K562 (cell line): ENCODE results near the gene PREB. TPM values are rescaled to one million over a fixed set of nuclear protein-coding genes. Genes with fewer than 3 reads are reported as not detected.

Experiments used
- CHD1 ChIP-seq: fragments of 200-600 bp; sonication (generic); IDR thresholded peaks from one replicate; pipeline ENCODE4 v1.6.1; 2012; ENCODE audit warnings: mild to moderate bottlenecking, moderate library complexity, low read length, inconsistent platforms
- ETS1 ChIP-seq: conservative IDR thresholded peaks from 2 replicates; pipeline ENCODE4 v1.6.1; 2011; ENCODE audit warnings: low read depth, mild to moderate bottlenecking, low read length; ENCODE audit not compliant: control insufficient read depth
- JUN ChIP-seq, 2 experiments: sonication (generic) in 1 of 2; formaldehyde crosslinking in 1 of 2; IDR thresholded peaks; 2 replicates each; pipeline versions ENCODE4 v1.6.1 to v1.8.0; 2012 to 2022; ENCODE audit warnings: borderline replicate concordance in 2 of 2, mild to moderate bottlenecking in 2 of 2, improper control_type of control experiment in 1 of 2, low read depth in 1 of 2, low read length in 1 of 2, missing genetic modification reagents in 1 of 2
- NFXL1 ChIP-seq: fragments of 450-650 bp; formaldehyde crosslinking; IDR thresholded peaks from 2 replicates; pipeline ENCODE4 v1.4.0; 2021; ENCODE audit warnings: mild to moderate bottlenecking
- NFYB ChIP-seq: IDR thresholded peaks from 2 replicates; pipeline ENCODE4 v1.6.1; 2011; ENCODE audit warnings: mild to moderate bottlenecking, moderate library complexity; ENCODE audit not compliant: insufficient read length; ENCODE audit errors: extremely low read depth
- PML ChIP-seq: IDR thresholded peaks from 2 replicates; pipeline ENCODE4 v1.6.1; 2012; ENCODE audit warnings: low read length, inconsistent platforms
- POLR3G ChIP-seq: IDR thresholded peaks from 2 replicates; pipeline ENCODE4 v1.6.1; 2011; ENCODE audit not compliant: insufficient read length, insufficient replicate concordance; ENCODE audit errors: extremely low read depth
- RAD21 ChIP-seq, 2 experiments: fragments of 250-450 bp in 1 of 2; fragments of 450-650 bp in 1 of 2; sonication (Bioruptor Pico) in 1 of 2; formaldehyde crosslinking in 1 of 2; IDR thresholded peaks in 1 of 2; conservative IDR thresholded peaks in 1 of 2; 2 replicates each; pipeline versions ENCODE4 v1.4.0 to v1.8.0; 2020 to 2022; ENCODE audit warnings: mild to moderate bottlenecking in 2 of 2, moderate library complexity in 1 of 2
- RBFOX2 ChIP-seq: fragments of 200-400 bp; formaldehyde crosslinking; IDR thresholded peaks from 2 replicates; pipeline ENCODE4 v1.6.1; 2017; ENCODE audit warnings: low read depth, mild to moderate bottlenecking, low read length, moderate library complexity
- ZNF133 ChIP-seq: fragments of 250-450 bp; sonication (Bioruptor Pico); IDR thresholded peaks from 2 replicates; pipeline ENCODE4 v1.4.0; 2020; ENCODE audit warnings: mild to moderate bottlenecking
- ZNF311 ChIP-seq: fragments of 250-450 bp; sonication (Bioruptor Pico); IDR thresholded peaks from 2 replicates; pipeline ENCODE4 v1.4.0; 2020; ENCODE audit warnings: mild to moderate bottlenecking, moderate library complexity
- ZNF695 ChIP-seq: fragments of 450-650 bp; formaldehyde crosslinking; IDR thresholded peaks from 2 replicates; pipeline ENCODE4 v1.4.0; 2020; ENCODE audit warnings: mild to moderate bottlenecking, moderate library complexity
- ZNF76 ChIP-seq: fragments of 250-450 bp; sonication (Bioruptor Pico); IDR thresholded peaks from 2 replicates; pipeline ENCODE4 v1.4.0; 2020; ENCODE audit warnings: mild to moderate bottlenecking, moderate library complexity, borderline replicate concordance
- polyA plus RNA-seq, 8 experiments: library from polyadenylated mRNA; depleted of rRNA in 4 of 8; stranded (reverse) in 5 of 8; unstranded in 3 of 8; fragments of >200 nt; fragmentation: Nextera tagmentation in 2 of 8; fragmentation: Illumina TruSeq in 1 of 8; extraction: Ambion mirVana in 2 of 8; extraction: Trizol in 1 of 8; gene quantifications; 2 replicates each; pipeline versions ENCODE4 v1.2.1 to v1.2.3, GENCODE V29; 2011 to 2014; ENCODE audit warnings: inconsistent platforms in 1 of 8, missing spikeins in 1 of 8
- total RNA-seq, 7 experiments: library from RNA; depleted of rRNA in 6 of 7; stranded (reverse); fragments of >200 nt in 6 of 7; fragmentation: Illumina TruSeq in 2 of 7; extraction: Trizol in 2 of 7; gene quantifications; 2 replicates each; pipeline versions ENCODE4 v1.2.1 to v1.2.3, GENCODE V29; 2011 to 2021; ENCODE audit warnings: low replicate concordance in 1 of 7
- TF ChIP-seq, protein P1 (sequence below): fragments of 250-450 bp; sonication (Bioruptor Pico); IDR thresholded peaks from 2 replicates; pipeline ENCODE4 v1.8.0; 2021; ENCODE audit warnings: mild to moderate bottlenecking, moderate library complexity
- TF ChIP-seq, protein P2 (sequence below): fragments of 450-650 bp; IDR thresholded peaks from 2 replicates; pipeline ENCODE4 v1.6.1; 2016
- TF ChIP-seq, protein P3 (sequence below): sonication (generic); formaldehyde crosslinking; IDR thresholded peaks from 2 replicates; pipeline ENCODE4 v1.8.0; 2023; ENCODE audit warnings: missing genetic modification reagents, mild to moderate bottlenecking, borderline replicate concordance

Gene PREB
- total and polyA plus RNA-seq, 9 of the 15 experiments (the other 6 are each of a cell fraction or from before 2014, with no cell fraction given), result 35.1 to 84.2 (median 67.2) TPM

DNA sequence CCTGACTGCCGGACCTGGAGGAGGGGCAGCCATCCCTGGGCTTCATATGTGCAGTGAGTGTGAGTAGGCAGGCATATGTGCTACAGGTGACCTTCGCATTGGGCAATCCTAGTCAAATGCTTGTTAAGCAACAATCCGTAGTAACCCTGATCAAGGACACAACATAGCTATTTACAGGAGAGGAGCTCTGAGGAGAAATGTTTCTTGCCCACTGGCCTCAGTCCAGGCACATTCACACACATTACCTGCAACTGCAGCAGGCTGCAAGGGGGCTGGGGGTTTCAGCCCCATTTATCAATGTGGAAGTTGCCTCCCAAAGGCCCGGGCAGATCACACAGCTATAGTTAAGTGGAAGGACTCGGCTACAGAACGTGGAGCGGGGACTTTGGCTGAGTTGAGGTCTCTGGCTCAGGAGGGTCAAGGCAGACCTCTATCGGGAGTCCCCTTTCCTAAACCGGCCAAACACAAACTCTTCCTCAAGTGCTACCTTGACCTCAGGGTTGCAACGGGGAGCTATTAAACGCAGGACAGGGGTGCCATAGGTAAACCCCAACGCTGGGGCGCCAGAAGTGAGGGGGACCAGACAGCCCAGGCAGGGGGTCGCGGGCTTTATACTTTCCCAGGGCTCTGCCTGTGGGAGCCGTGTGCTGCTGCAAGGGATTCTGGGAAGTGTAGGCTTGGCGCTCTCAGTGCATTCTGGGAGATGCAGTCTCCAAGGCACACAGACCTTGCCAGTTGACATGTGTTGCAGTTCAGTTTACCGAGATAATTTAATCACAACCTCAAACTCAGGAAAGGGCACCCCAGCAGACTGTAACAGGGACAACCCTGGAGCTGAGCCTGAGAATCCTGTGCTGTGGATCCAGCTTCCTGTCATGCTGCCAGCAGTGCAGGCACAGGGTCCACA lies 38.4 kb downstream of the PREB start (continued):
- TF ChIP-seq, protein P1, sequence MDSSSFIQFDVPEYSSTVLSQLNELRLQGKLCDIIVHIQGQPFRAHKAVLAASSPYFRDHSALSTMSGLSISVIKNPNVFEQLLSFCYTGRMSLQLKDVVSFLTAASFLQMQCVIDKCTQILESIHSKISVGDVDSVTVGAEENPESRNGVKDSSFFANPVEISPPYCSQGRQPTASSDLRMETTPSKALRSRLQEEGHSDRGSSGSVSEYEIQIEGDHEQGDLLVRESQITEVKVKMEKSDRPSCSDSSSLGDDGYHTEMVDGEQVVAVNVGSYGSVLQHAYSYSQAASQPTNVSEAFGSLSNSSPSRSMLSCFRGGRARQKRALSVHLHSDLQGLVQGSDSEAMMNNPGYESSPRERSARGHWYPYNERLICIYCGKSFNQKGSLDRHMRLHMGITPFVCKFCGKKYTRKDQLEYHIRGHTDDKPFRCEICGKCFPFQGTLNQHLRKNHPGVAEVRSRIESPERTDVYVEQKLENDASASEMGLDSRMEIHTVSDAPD (CRISPR knock-in tag), result no peak
- no peak for TF ChIP-seq ZNF311 (CRISPR knock-in tag)
- TF ChIP-seq ZNF76, result peak; percentile 47; the same call in 1 of the 2 replicates
- no peak for TF ChIP-seq RAD21 (CRISPR knock-in tag; conservative IDR thresholded peaks at IDR 0.05 in 1 of 2, IDR thresholded peaks at IDR 0.05 in 1 of 2)
- TF ChIP-seq JUN (IDR thresholded peaks at IDR 0.05; ENCODE audit: borderline replicate concordance, low read depth, low read length), result no peak
- TF ChIP-seq JUN (CRISPR knock-in tag; IDR thresholded peaks at IDR 0.05; ENCODE audit: borderline replicate concordance), result no peak
- no peak for TF ChIP-seq CHD1
- TF ChIP-seq, protein P2, sequence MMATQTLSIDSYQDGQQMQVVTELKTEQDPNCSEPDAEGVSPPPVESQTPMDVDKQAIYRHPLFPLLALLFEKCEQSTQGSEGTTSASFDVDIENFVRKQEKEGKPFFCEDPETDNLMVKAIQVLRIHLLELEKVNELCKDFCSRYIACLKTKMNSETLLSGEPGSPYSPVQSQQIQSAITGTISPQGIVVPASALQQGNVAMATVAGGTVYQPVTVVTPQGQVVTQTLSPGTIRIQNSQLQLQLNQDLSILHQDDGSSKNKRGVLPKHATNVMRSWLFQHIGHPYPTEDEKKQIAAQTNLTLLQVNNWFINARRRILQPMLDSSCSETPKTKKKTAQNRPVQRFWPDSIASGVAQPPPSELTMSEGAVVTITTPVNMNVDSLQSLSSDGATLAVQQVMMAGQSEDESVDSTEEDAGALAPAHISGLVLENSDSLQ, result no peak
- TF ChIP-seq PML, result no peak
- TF ChIP-seq RBFOX2, result peak; percentile 57
- TF ChIP-seq ZNF133 (CRISPR knock-in tag), result no peak
- no peak for TF ChIP-seq POLR3G
- no peak for TF ChIP-seq NFXL1
- TF ChIP-seq ETS1, result peak; percentile 82; the same call in 1 of the 2 replicates
- no peak for TF ChIP-seq ZNF695 (CRISPR knock-in tag)
- TF ChIP-seq, protein P3, sequence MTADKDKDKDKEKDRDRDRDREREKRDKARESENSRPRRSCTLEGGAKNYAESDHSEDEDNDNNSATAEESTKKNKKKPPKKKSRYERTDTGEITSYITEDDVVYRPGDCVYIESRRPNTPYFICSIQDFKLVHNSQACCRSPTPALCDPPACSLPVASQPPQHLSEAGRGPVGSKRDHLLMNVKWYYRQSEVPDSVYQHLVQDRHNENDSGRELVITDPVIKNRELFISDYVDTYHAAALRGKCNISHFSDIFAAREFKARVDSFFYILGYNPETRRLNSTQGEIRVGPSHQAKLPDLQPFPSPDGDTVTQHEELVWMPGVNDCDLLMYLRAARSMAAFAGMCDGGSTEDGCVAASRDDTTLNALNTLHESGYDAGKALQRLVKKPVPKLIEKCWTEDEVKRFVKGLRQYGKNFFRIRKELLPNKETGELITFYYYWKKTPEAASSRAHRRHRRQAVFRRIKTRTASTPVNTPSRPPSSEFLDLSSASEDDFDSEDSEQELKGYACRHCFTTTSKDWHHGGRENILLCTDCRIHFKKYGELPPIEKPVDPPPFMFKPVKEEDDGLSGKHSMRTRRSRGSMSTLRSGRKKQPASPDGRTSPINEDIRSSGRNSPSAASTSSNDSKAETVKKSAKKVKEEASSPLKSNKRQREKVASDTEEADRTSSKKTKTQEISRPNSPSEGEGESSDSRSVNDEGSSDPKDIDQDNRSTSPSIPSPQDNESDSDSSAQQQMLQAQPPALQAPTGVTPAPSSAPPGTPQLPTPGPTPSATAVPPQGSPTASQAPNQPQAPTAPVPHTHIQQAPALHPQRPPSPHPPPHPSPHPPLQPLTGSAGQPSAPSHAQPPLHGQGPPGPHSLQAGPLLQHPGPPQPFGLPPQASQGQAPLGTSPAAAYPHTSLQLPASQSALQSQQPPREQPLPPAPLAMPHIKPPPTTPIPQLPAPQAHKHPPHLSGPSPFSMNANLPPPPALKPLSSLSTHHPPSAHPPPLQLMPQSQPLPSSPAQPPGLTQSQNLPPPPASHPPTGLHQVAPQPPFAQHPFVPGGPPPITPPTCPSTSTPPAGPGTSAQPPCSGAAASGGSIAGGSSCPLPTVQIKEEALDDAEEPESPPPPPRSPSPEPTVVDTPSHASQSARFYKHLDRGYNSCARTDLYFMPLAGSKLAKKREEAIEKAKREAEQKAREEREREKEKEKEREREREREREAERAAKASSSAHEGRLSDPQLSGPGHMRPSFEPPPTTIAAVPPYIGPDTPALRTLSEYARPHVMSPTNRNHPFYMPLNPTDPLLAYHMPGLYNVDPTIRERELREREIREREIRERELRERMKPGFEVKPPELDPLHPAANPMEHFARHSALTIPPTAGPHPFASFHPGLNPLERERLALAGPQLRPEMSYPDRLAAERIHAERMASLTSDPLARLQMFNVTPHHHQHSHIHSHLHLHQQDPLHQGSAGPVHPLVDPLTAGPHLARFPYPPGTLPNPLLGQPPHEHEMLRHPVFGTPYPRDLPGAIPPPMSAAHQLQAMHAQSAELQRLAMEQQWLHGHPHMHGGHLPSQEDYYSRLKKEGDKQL (CRISPR knock-in tag), result no peak
- no peak for TF ChIP-seq NFYB
